IPS-NIHi7 (cell line): ENCODE results near the gene MAGEB1.

Source experiments
- DNase-seq: peaks from one replicate; pipeline ENCODE4 v3.0.0; 2012; ENCODE audit warnings: mixed read lengths; ENCODE audit errors: extremely low spot score

MAGEB1 gene, protein sequence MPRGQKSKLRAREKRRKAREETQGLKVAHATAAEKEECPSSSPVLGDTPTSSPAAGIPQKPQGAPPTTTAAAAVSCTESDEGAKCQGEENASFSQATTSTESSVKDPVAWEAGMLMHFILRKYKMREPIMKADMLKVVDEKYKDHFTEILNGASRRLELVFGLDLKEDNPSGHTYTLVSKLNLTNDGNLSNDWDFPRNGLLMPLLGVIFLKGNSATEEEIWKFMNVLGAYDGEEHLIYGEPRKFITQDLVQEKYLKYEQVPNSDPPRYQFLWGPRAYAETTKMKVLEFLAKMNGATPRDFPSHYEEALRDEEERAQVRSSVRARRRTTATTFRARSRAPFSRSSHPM

DNA sequence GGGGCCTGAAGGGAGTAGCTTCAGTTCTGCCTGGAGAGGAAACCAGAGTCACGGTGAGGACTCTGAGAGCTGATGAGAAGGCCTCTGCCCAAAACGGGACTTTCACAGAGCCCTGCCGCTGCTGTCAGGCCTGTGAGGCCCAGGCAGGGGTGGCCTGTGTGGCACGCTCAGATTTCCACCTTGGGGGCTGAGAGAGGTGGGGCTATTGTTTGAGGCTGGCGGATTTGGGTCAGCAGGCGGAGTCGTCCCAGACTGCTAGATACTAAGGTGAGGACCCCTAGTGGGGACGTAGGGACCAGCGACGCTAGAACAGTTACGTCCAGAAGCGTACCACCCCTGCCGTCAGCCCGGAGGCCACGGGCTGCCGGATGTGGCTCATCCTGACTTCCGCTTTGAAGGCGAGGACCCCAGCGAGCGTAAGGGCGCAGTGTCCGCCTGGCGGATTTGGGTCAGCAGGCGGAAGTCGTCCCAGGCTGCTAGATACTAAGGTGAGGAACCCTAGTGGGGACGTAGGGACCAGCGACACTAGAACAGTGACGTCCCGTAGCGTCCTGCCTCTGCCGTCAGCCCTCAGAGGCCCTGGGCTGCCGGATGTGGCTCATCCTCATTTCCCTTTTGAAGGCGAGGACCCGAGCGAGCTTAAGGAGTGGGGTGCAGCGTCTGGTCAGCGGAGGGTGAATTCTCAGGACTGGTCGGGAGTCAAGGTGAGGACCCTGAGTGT lies at the start of gene MAGEB1:
Gene MAGEB1, plus strand, starts transcription at position 378 of the 721 bp plus-strand sequence. CDS start 3,348 bp downstream, outside the sequence.
- peak; percentile 72 for DNase-seq

DNA sequence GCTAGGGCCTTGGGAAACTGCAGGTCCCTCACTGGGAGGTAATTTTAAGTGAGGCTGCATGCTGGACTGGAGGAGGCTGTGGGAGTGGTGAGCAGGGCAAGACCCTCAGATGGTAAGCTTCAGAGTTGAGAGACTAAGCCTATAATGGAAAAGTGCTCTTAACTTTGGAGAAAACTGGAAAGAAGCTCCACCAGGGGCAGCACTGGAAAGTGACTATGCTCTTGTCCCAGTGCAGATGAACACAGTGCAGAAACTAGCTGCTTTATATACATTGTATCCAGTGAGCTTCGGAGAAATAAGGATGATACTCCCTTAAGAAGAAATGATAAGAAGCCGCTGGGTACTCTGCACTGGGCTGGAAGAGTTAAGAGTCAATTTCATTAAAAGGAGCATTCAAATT lies 34.8 kb upstream of the MAGEB1 start:
- no peak for DNase-seq

- peak; percentile 49 for DNase-seq
These were observed 31.5 kb upstream of the MAGEB1 start, which contains the start of gene MAGEB2 for GRCh38 chrX:30215357-30215843. MAGEB2 (plus strand) TSS chrX:30215563; CDS start chrX:30218581, 3,018 bp downstream.

- no peak for DNase-seq
These were observed 29.5 kb upstream of the MAGEB1 start for GRCh38 chrX:30217465-30217864.

DNA sequence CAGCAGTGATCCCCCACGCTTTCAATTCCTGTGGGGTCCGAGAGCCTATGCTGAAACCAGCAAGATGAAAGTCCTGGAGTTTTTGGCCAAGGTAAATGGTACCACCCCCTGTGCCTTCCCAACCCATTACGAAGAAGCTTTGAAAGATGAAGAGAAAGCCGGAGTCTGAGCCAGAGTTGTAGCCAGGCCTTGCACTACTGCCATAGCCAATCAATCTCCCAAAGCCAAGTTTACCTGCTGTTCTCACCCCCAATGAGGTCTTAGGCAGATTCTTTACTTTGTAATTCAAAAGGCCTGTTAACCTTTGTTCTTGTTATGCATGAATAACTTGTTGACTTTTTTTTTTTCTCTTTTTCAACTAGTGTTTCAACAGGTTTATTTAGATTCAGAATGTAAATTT lies 27.6 kb upstream of the MAGEB1 start:
- peak; percentile 60 for DNase-seq

- no peak for DNase-seq
These were observed 26.3 kb upstream of the MAGEB1 start for GRCh38 chrX:30220661-30221060.

GRCh38 chrX:30224536-30224935 lies 22.4 kb upstream of the MAGEB1 start:
- DNase-seq = no peak

GRCh38 chrX:30228526-30228925 lies 18.4 kb upstream of the MAGEB1 start:
- DNase-seq = peak; percentile 75

DNA sequence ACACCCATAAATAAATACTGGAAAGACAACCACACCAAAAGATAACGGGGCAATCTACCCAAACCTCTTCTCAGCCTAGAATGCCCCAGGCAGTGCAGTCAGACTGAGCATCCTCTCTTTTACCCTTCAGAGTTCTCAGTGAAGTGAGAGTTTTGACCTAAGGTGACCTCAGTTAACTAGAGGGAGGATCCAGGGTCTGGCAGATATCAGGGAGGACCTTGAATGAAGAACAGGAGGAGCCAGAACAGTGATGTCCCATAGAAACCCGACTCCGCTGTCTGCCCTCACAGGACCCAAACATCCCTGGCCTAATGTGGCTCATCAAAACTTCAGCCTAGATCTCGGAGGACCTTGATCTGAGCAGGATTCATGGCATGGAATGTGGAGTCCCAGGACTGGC lies 16.6 kb upstream of the MAGEB1 start, which contains the start of gene MAGEB3:
Gene MAGEB3, plus strand, starts transcription at position 263 of the 400 bp plus-strand sequence. CDS start 5,268 bp downstream, outside the sequence.
- no peak for DNase-seq

DNA sequence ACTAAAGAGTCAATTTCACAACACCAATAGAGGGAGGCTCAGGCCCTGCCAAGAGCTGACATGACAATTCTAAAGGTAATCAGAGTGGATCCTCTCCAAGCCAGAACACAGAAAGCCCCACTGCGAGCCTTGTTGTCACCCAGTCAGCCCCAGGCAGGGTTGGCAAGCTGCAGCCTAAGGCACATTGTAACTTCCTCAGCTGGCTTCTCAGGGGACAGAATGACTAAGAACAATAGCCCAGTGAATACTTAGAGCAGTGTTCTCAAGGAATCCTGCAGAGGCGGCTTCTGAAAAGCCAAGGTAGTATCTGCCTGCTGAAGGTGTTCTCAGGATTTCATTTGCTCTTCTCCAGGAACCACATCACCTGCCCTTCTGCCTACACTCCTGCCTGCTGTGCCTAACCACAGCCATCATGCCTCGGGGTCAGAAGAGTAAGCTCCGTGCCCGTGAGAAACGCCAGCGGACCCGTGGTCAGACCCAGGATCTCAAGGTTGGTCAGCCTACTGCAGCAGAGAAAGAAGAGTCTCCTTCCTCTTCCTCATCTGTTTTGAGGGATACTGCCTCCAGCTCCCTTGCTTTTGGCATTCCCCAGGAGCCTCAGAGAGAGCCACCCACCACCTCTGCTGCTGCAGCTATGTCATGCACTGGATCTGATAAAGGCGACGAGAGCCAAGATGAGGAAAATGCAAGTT lies 5.1 kb upstream of the MAGEB1 start, which contains the start of gene MAGEB4:
Gene MAGEB4, plus strand, starts transcription at position 277 of the 692 bp plus-strand sequence. Its CDS starts 136 bp downstream, at position 413.
- DNase-seq = no peak

DNA sequence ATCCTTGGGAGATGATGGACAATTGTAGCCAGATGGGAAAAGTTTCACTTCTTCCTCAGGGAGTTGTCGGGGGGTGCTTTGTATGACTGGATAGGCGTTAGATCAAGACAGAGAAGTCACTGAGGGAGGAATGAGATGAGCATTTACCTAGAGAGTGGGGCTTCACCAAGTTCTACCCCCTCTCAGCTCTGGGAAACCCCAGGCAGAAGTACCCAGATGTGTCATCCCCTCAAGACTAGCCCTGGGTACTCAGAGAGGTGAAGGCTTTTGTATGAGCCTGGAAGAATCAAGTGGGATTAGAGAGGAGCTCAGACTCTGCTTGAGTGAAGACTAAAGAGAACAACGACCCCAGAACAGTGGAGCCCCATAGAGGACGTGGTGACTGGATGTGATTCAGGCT lies 1.9 kb downstream of the MAGEB1 start:
- no peak for DNase-seq

- DNase-seq = no peak
These were observed 6.3 kb downstream of the MAGEB1 start for GRCh38 chrX:30253257-30253656.

GRCh38 chrX:30259927-30260326 lies 13.0 kb downstream of the MAGEB1 start:
- DNase-seq = no peak

DNA sequence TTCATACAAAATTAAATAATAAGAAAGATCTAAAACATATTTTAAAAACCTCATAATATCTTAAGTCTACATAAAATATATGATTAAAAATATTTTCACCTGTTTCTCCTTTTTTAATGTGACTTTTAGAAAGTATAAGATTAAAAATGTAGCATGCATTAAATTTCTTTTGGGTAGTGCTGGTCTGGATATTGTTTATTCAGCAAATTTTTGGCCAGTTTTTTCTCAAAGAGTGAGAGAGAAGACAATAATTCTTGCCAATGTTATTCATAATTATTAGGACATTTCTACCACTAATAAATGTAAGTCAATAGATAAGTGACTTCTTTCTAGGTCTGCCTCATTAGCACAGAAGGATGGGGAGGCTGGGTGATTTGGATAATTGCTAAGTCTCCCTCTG lies 14.1 kb downstream of the MAGEB1 start:
- no peak for DNase-seq

- DNase-seq = no peak
These were observed 15.8 kb downstream of the MAGEB1 start for GRCh38 chrX:30262763-30263162.

DNA sequence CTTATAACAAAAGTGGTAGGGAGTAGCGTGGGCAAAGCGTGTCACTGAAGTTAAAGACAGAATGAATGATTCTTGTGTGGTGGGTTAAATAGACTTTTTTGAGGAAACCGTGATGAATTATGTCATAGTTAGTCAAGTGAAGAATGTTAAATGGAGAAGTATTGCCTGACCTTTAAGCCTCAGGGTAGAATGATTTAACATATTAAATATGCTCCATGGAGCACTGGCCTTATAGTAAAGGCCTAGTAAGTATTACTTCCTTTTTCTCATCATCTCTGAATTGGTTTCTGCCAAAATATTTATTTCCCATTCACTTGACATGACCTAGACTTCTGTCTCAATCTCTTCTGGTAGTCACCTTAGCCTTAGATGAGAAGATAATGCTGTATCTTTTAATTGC lies 23.7 kb downstream of the MAGEB1 start:
- DNase-seq = no peak

DNA sequence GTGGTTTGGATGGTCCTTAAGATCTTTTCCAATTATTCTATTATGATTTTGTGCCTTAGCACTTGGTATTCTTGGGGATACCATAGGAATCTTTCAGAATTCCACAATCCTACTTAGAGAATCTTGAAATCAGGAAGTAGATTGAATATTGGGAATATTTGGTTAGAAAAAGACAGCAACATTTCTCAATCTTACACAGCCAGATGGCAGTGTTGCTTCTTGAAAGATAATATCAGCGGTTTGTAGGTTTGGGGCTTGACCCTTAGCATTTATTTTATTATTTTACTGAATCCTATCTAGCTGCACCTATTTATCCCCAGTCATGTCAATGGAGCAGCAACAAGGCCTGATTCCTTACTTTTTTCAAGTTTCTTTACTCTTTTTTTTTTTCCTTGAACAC lies 28.6 kb downstream of the MAGEB1 start:
- DNase-seq = peak; percentile 25

- DNase-seq = no peak
These were observed 31.4 kb downstream of the MAGEB1 start for GRCh38 chrX:30278365-30278764.

DNA sequence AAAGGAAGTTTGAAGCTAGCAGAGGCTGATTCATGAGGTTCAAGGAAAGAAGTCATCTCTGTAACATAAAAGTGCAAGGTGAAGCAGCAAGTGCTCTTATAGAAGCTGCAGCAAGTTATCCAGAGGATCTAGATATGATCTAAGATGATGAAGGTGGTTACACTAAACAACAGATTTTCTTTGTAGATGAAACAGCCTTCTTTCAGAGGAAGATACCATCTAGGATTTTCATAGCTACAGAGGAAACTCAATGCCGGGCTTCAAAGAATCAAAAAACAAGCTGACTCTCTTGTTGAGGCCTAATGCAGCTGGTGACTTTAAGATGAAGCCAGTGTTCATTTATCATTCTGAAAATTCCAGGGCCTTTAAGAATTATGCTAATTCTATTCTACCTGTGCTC lies 33.5 kb downstream of the MAGEB1 start:
- DNase-seq = no peak

- DNase-seq = no peak
These were observed 35.6 kb downstream of the MAGEB1 start for GRCh38 chrX:30282527-30282926.

DNA sequence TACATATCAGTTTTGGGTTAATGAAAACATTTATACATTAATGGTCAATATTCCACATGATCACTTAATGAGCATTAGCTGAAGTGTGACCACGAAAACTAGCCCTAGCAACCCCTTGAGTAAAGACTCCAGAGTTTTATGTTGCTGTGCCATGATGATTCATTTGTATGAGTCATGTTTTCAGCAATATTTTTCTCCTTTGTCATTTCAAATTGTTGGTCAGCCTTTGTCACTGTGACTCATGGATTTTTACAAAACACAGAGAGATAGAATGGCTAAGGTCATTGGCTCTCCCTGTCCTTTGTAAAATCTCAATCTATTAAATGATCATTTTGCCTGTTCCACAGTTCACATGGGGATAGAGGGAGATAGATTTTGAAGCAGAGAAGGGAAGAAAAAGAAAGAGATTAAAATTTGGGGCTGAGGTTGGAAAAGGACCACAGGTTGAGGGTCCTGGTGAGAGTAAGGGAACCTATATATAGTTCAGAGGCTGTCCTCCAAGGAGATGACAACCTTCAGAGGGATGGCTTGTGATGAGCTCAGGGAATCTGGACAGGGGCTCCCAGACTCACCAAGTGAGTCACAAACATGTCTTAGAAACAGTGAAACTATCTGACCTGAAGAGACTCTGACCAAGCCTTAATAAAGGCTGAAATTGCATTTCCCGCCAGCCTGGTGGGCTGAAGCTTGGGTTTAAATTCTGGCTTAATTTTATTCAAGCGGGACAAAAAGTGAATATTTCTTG lies 36.7 kb downstream of the MAGEB1 start:
- peak; percentile 11 for DNase-seq
